GM23338 (cell line): ENCODE measurements around the gene MCC. TPM values are rescaled to one million over a fixed set of nuclear protein-coding genes. Genes with fewer than 3 reads are reported as not detected.

ENCODE experiments used
- ATAC-seq: fragments of 200-7000 bp; cut with Tn5 transposase; 3 replicates; pipeline ENCODE4 v1.9.1; 2020
- DNase-seq: peaks from one replicate; pipeline ENCODE4 v3.0.0-alpha.2; 2015; ENCODE audit warnings: low spot score
- H2AFZ ChIP-seq: fragments of 200-600 bp; sonication (generic); 2 replicates; pipeline ENCODE4 v1.8.0; 2016; ENCODE audit warnings: antibody characterized with exemption, mild to moderate bottlenecking, moderate library complexity
- H3F3A ChIP-seq: fragments of 200-600 bp; sonication (generic); replicated peaks from 2 replicates; pipeline ENCODE4 v1.8.0; 2017; ENCODE audit warnings: antibody characterized with exemption, mixed run types, low read depth
- H3K27ac ChIP-seq: fragments of 200-600 bp; sonication (generic); 2 replicates; pipeline ENCODE4 v1.6.1; 2016; ENCODE audit warnings: low read depth
- H3K27me3 ChIP-seq: fragments of 200-600 bp; sonication (generic); 2 replicates; pipeline ENCODE4 v1.8.0; 2016; ENCODE audit warnings: mild to moderate bottlenecking, mixed run types, moderate library complexity; ENCODE audit not compliant: insufficient read depth
- H3K36me3 ChIP-seq: fragments of 200-600 bp; sonication (generic); 2 replicates; pipeline ENCODE4 v1.8.0; 2016; ENCODE audit warnings: mild to moderate bottlenecking; ENCODE audit not compliant: insufficient read depth
- H3K4me1 ChIP-seq: fragments of 200-600 bp; sonication (generic); 2 replicates; pipeline ENCODE4 v1.8.0; 2016; ENCODE audit warnings: mild to moderate bottlenecking, moderate library complexity; ENCODE audit not compliant: insufficient read depth
- H3K4me2 ChIP-seq: fragments of 200-600 bp; sonication (generic); 2 replicates; pipeline ENCODE4 v1.7.1; 2017; ENCODE audit warnings: mixed run types
- H3K4me3 ChIP-seq: fragments of 200-600 bp; sonication (generic); 2 replicates; pipeline ENCODE4 v1.6.1; 2016; ENCODE audit warnings: mixed run types
- H3K79me2 ChIP-seq: fragments of 200-600 bp; sonication (generic); replicated peaks from 2 replicates; pipeline ENCODE4 v1.8.0; 2017; ENCODE audit warnings: mild to moderate bottlenecking; ENCODE audit not compliant: insufficient read depth
- H3K9me2 ChIP-seq: fragments of 200-600 bp; sonication (generic); 2 replicates; pipeline ENCODE4 v1.8.0; 2017; ENCODE audit not compliant: insufficient read depth
- H4K20me1 ChIP-seq: fragments of 200-600 bp; sonication (generic); replicated peaks from 2 replicates; pipeline ENCODE4 v1.8.0; 2017; ENCODE audit warnings: mild to moderate bottlenecking; ENCODE audit not compliant: insufficient read depth
- H3K27ac Mint-ChIP-seq: 2 replicates; pipeline ENCODE4 v1.8.0; 2020; ENCODE audit warnings: inconsistent platforms, mild to moderate bottlenecking, moderate library complexity, mixed read lengths
- H3K27me3 Mint-ChIP-seq: 3 replicates; pipeline ENCODE4 v1.8.0; 2022; ENCODE audit warnings: low read depth, mild to moderate bottlenecking, moderate library complexity, mixed read lengths, inconsistent platforms; ENCODE audit not compliant: insufficient read depth, poor library complexity
- H3K36me3 Mint-ChIP-seq: 3 replicates; pipeline ENCODE4 v1.8.0; 2021; ENCODE audit warnings: low read depth, mild to moderate bottlenecking, inconsistent platforms, moderate library complexity, mixed read lengths
- H3K4me1 Mint-ChIP-seq: 3 replicates; pipeline ENCODE4 v1.8.0; 2020; ENCODE audit warnings: mild to moderate bottlenecking, inconsistent platforms, mixed read lengths
- H3K4me3 Mint-ChIP-seq: 3 replicates; pipeline ENCODE4 v1.8.0; 2021; ENCODE audit warnings: moderate library complexity, mild to moderate bottlenecking, inconsistent platforms, mixed read lengths
- H3K9me3 Mint-ChIP-seq: 3 replicates; pipeline ENCODE4 v1.8.0; 2020; ENCODE audit warnings: moderate library complexity, mild to moderate bottlenecking, inconsistent platforms, mixed read lengths
- CREB1 ChIP-seq: fragments of 250-450 bp; sonication (Bioruptor Pico); IDR thresholded peaks from 2 replicates; pipeline ENCODE4 v1.5.0; 2020; ENCODE audit warnings: low read depth, mild to moderate bottlenecking, moderate library complexity
- EZH2 ChIP-seq: fragments of 200-600 bp; sonication (generic); IDR thresholded peaks from one replicate; pipeline ENCODE4 v1.8.0; 2017; ENCODE audit warnings: antibody characterized with exemption, mild to moderate bottlenecking, low read depth; ENCODE audit not compliant: unreplicated experiment
- EZH2phosphoT487 ChIP-seq: fragments of 200-600 bp; sonication (generic); IDR thresholded peaks from one replicate; pipeline ENCODE4 v1.8.1; 2018; ENCODE audit warnings: antibody characterized with exemption; ENCODE audit not compliant: unreplicated experiment
- JUNB ChIP-seq: IDR thresholded peaks from one replicate; pipeline ENCODE4 v1.6.1; 2016; ENCODE audit warnings: antibody characterized with exemption; ENCODE audit not compliant: unreplicated experiment
- NANOG ChIP-seq: IDR thresholded peaks from 2 replicates; pipeline ENCODE4 v1.6.1; 2016; ENCODE audit warnings: antibody characterized with exemption, borderline replicate concordance
- POLR2AphosphoS5 ChIP-seq: IDR thresholded peaks from 2 replicates; pipeline ENCODE4 v1.6.1; 2016; ENCODE audit warnings: antibody characterized with exemption, low read depth
- STAT1 ChIP-seq: IDR thresholded peaks from one replicate; pipeline ENCODE4 v1.6.1; 2016; ENCODE audit warnings: antibody characterized with exemption; ENCODE audit not compliant: unreplicated experiment
- ZNF114 ChIP-seq: fragments of 250-450 bp; sonication (Bioruptor Pico); IDR thresholded peaks from 2 replicates; pipeline ENCODE4 v1.5.0; 2020; ENCODE audit warnings: mild to moderate bottlenecking, moderate library complexity
- ZNF331 ChIP-seq: fragments of 250-450 bp; sonication (Bioruptor Pico); IDR thresholded peaks from 2 replicates; pipeline ENCODE4 v1.5.0; 2020; ENCODE audit warnings: low read depth, mild to moderate bottlenecking, moderate library complexity
- polyA plus RNA-seq: library from polyadenylated mRNA; unstranded; fragments of >200 nt; fragmentation: Nextera tagmentation; extraction: Ambion mirVana; gene quantifications from 2 replicates; pipeline ENCODE4 v1.2.1, GENCODE V29; 2016
- total RNA-seq: library from RNA; depleted of rRNA; stranded (reverse); fragments of >200 nt; shearing (Covaris generic); gene quantifications from 2 replicates; pipeline ENCODE4 v1.2.3, GENCODE V29; 2014
- TF ChIP-seq, protein P1 (sequence below): fragments of 250-450 bp; sonication (Bioruptor Pico); IDR thresholded peaks from 2 replicates; pipeline ENCODE4 v1.5.0; 2020; ENCODE audit warnings: mild to moderate bottlenecking, moderate library complexity
- TF ChIP-seq, protein P2 (sequence below): IDR thresholded peaks from one replicate; pipeline ENCODE4 v1.6.1; 2018; ENCODE audit warnings: antibody characterized with exemption; ENCODE audit not compliant: unreplicated experiment
- TF ChIP-seq, protein P3 (sequence below): IDR thresholded peaks from 2 replicates; pipeline ENCODE4 v1.6.1; 2016; ENCODE audit warnings: antibody characterized with exemption

The MCC gene
- total and polyA plus RNA-seq, 2 experiments from 2014 or later, result 3.8 to 10.1 TPM

DNA sequence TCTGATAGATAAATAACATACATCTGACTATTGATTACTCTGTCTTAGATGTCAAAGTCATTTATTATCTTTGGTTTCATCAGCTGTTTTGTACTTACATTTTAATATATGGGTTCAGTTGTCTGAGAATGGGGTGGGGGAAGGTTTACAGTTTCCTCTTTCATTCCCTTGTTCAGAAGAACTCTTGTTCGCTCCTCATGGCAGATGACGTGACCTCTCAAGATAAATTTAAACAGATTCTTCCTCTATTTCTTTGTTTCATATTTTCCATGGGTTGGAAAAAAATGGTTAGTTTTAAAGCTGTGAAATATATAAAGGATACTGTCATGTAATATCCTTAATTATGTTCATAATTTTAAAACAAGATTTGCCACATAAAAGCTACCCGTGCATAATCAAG is 114.8 kb downstream of the MCC start:
- H3K27me3 Mint-ChIP-seq, result peaks cover 1% of the 10 kb centered on the region
- Histone ChIP-seq H3K79me2 (no peaks in the 10 kb centered on the region), H3K36me3 (no peaks in the 10 kb centered on the region), H2AFZ (no peak overlapping the region), H3K27ac (no peak overlapping the region), H3K4me1 (peaks cover 2% of the 10 kb centered on the region; the same call in 1 of the 2 replicates), H3F3A (no peaks in the 10 kb centered on the region), H3K4me3 (no peak overlapping the region), H3K9me2 (no peaks in the 10 kb centered on the region), H3K27me3 (no peaks in the 10 kb centered on the region), H4K20me1 (no peaks in the 10 kb centered on the region), H3K4me2 (no peak overlapping the region)
- no peaks in the 10 kb centered on the region for H3K36me3 Mint-ChIP-seq
- H3K9me3 Mint-ChIP-seq, result no peaks in the 10 kb centered on the region
- H3K27ac Mint-ChIP-seq, result no peak overlapping the region
- DNase-seq, result no peak
- no peak for TF ChIP-seq EZH2phosphoT487
- TF ChIP-seq, protein P1, sequence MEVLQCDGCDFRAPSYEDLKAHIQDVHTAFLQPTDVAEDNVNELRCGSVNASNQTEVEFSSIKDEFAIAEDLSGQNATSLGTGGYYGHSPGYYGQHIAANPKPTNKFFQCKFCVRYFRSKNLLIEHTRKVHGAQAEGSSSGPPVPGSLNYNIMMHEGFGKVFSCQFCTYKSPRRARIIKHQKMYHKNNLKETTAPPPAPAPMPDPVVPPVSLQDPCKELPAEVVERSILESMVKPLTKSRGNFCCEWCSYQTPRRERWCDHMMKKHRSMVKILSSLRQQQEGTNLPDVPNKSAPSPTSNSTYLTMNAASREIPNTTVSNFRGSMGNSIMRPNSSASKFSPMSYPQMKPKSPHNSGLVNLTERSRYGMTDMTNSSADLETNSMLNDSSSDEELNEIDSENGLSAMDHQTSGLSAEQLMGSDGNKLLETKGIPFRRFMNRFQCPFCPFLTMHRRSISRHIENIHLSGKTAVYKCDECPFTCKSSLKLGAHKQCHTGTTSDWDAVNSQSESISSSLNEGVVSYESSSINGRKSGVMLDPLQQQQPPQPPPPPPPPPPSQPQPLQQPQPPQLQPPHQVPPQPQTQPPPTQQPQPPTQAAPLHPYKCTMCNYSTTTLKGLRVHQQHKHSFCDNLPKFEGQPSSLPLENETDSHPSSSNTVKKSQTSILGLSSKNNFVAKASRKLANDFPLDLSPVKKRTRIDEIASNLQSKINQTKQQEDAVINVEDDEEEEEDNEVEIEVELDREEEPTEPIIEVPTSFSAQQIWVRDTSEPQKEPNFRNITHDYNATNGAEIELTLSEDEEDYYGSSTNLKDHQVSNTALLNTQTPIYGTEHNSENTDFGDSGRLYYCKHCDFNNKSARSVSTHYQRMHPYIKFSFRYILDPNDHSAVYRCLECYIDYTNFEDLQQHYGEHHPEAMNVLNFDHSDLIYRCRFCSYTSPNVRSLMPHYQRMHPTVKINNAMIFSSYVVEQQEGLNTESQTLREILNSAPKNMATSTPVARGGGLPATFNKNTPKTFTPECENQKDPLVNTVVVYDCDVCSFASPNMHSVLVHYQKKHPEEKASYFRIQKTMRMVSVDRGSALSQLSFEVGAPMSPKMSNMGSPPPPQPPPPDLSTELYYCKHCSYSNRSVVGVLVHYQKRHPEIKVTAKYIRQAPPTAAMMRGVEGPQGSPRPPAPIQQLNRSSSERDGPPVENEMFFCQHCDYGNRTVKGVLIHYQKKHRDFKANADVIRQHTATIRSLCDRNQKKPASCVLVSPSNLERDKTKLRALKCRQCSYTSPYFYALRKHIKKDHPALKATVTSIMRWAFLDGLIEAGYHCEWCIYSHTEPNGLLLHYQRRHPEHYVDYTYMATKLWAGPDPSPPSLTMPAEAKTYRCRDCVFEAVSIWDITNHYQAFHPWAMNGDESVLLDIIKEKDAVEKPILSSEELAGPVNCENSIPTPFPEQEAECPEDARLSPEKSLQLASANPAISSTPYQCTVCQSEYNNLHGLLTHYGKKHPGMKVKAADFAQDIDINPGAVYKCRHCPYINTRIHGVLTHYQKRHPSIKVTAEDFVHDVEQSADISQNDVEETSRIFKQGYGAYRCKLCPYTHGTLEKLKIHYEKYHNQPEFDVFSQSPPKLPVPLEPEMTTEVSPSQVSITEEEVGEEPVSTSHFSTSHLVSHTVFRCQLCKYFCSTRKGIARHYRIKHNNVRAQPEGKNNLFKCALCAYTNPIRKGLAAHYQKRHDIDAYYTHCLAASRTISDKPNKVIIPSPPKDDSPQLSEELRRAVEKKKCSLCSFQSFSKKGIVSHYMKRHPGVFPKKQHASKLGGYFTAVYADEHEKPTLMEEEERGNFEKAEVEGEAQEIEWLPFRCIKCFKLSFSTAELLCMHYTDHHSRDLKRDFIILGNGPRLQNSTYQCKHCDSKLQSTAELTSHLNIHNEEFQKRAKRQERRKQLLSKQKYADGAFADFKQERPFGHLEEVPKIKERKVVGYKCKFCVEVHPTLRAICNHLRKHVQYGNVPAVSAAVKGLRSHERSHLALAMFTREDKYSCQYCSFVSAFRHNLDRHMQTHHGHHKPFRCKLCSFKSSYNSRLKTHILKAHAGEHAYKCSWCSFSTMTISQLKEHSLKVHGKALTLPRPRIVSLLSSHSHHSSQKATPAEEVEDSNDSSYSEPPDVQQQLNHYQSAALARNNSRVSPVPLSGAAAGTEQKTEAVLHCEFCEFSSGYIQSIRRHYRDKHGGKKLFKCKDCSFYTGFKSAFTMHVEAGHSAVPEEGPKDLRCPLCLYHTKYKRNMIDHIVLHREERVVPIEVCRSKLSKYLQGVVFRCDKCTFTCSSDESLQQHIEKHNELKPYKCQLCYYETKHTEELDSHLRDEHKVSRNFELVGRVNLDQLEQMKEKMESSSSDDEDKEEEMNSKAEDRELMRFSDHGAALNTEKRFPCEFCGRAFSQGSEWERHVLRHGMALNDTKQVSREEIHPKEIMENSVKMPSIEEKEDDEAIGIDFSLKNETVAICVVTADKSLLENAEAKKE (CRISPR knock-in tag), result no peak
- TF ChIP-seq ZNF114, result no peak
- no peak for TF ChIP-seq EZH2
- TF ChIP-seq POLR2AphosphoS5, result no peak
- H3K4me1 Mint-ChIP-seq, result 0 out of 3 replicates have a peak, but pooled peaks cover 1% of the 10 kb centered on the region
- no peak for ATAC-seq
- no peak overlapping the region for H3K4me3 Mint-ChIP-seq

DNA sequence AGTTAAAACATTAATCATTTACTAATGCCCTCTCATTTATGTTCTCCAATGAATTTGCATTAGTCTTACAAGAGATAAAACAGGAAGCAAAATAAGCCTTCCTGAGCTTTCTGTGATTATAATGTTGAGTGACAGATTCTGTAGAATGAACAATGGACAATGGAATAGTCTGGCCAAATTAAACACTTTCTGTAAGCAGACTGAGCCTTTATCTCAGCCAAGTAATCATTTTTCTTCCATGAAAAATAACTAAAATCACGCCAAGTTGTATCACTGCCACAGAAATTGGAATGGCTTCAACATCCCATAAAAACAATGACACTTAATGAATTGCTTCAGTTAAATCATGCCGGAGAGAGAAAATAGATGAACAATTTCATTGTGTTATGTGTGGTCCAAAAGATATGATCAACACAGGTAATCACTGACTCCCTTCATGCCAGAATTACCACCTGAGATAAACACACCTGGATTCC is 116.5 kb downstream of the MCC start:
- no peak overlapping the region for H3K27ac Mint-ChIP-seq
- no peak overlapping the region for H3K4me3 Mint-ChIP-seq
- H3K4me3 ChIP-seq, result no peak overlapping the region
- no peaks in the 10 kb centered on the region for H3K79me2 ChIP-seq
- H3K4me1 Mint-ChIP-seq, result no peaks in the 10 kb centered on the region
- ATAC-seq (no peak), DNase-seq (no peak)
- H2AFZ ChIP-seq, result no peak overlapping the region
- H3K27ac ChIP-seq, result no peak overlapping the region
- H3F3A ChIP-seq, result no peaks in the 10 kb centered on the region
- peaks cover 1% of the 10 kb centered on the region for H3K27me3 Mint-ChIP-seq
- H3K36me3 Mint-ChIP-seq, result no peaks in the 10 kb centered on the region
- H3K4me2 ChIP-seq, result no peak overlapping the region
- no peaks in the 10 kb centered on the region for H3K9me3 Mint-ChIP-seq
- H3K36me3 ChIP-seq, result no peaks in the 10 kb centered on the region
- H4K20me1 ChIP-seq, result no peaks in the 10 kb centered on the region
- H3K9me2 ChIP-seq, result no peaks in the 10 kb centered on the region
- H3K4me1 ChIP-seq, result no peaks in the 10 kb centered on the region
- H3K27me3 ChIP-seq, result no peaks in the 10 kb centered on the region
- no peak for TF ChIP-seq STAT1
- no peak for TF ChIP-seq EZH2phosphoT487
- TF ChIP-seq JUNB, result no peak
- no peak for TF ChIP-seq EZH2
- TF ChIP-seq CREB1 (CRISPR knock-in tag), result no peak
- no peak for TF ChIP-seq ZNF331
- TF ChIP-seq, protein P2, sequence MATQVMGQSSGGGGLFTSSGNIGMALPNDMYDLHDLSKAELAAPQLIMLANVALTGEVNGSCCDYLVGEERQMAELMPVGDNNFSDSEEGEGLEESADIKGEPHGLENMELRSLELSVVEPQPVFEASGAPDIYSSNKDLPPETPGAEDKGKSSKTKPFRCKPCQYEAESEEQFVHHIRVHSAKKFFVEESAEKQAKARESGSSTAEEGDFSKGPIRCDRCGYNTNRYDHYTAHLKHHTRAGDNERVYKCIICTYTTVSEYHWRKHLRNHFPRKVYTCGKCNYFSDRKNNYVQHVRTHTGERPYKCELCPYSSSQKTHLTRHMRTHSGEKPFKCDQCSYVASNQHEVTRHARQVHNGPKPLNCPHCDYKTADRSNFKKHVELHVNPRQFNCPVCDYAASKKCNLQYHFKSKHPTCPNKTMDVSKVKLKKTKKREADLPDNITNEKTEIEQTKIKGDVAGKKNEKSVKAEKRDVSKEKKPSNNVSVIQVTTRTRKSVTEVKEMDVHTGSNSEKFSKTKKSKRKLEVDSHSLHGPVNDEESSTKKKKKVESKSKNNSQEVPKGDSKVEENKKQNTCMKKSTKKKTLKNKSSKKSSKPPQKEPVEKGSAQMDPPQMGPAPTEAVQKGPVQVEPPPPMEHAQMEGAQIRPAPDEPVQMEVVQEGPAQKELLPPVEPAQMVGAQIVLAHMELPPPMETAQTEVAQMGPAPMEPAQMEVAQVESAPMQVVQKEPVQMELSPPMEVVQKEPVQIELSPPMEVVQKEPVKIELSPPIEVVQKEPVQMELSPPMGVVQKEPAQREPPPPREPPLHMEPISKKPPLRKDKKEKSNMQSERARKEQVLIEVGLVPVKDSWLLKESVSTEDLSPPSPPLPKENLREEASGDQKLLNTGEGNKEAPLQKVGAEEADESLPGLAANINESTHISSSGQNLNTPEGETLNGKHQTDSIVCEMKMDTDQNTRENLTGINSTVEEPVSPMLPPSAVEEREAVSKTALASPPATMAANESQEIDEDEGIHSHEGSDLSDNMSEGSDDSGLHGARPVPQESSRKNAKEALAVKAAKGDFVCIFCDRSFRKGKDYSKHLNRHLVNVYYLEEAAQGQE, result no peak
- no peak for TF ChIP-seq NANOG
- no peak for TF ChIP-seq ZNF114
- TF ChIP-seq, protein P3, sequence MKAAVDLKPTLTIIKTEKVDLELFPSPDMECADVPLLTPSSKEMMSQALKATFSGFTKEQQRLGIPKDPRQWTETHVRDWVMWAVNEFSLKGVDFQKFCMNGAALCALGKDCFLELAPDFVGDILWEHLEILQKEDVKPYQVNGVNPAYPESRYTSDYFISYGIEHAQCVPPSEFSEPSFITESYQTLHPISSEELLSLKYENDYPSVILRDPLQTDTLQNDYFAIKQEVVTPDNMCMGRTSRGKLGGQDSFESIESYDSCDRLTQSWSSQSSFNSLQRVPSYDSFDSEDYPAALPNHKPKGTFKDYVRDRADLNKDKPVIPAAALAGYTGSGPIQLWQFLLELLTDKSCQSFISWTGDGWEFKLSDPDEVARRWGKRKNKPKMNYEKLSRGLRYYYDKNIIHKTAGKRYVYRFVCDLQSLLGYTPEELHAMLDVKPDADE, result no peak
